Measurements from ENCODE around the gene RTTN. TPM values are rescaled to one million over a fixed set of nuclear protein-coding genes. Genes with fewer than 3 reads are reported as not detected.

The RTTN gene
- total and polyA plus RNA-seq, 2 donors from 2014 or later: 6.3 to 12.3 TPM

- DNase-seq (no peak), FAIRE-seq (no peak)
- peaks cover 0 to 6% (median 4%) of the 10 kb centered on the region in 3 donors for H3K36me3 ChIP-seq (ENCODE audit: control insufficient read depth in 2 of 3, insufficient read depth in 3 of 3, low read length in 3 of 3)
- no peak for TF ChIP-seq CTCF (IDR thresholded peaks at IDR 0.05; ENCODE audit: borderline replicate concordance, extremely low read depth, insufficient read depth)
- no peaks in the 10 kb centered on the region for H3K9me3 ChIP-seq (ENCODE audit: control insufficient read depth in 2 of 3, insufficient read depth in 1 of 3, low read length in 3 of 3)
- no peak overlapping the region for H3K4me3 ChIP-seq (ENCODE audit: low read length in 3 of 3)
- intact Hi-C loops (cut with DNase I): no loop called here
- H3K27ac ChIP-seq (ENCODE audit: low read depth in 2 of 2, low read length in 2 of 2): no peak overlapping the region
- no peak overlapping the region for H3K9ac ChIP-seq (ENCODE audit: low read length in 3 of 3)
- H3K4me1 ChIP-seq (ENCODE audit: control insufficient read depth in 2 of 3, insufficient read depth in 2 of 3, low read depth in 1 of 3, low read length in 3 of 3): no peaks in the 10 kb centered on the region
- H3K27me3 ChIP-seq (ENCODE audit: control insufficient read depth, insufficient read depth, low read length): no peaks in the 10 kb centered on the region
Observed at GRCh38 chr18:70005580-70005979, 199.9 kb downstream of the RTTN start.

- FAIRE-seq (no peak), DNase-seq (no peak)
- H3K27ac ChIP-seq (ENCODE audit: low read depth in 2 of 2, low read length in 2 of 2): no peak overlapping the region
- H3K9ac ChIP-seq (ENCODE audit: low read length in 3 of 3): no peak overlapping the region
- intact Hi-C loops (cut with DNase I): no loop called here
- no peak for TF ChIP-seq CTCF (IDR thresholded peaks at IDR 0.05; ENCODE audit: borderline replicate concordance, extremely low read depth, insufficient read depth)
- no peak overlapping the region for H3K4me3 ChIP-seq (ENCODE audit: low read length in 3 of 3)
- peaks cover 0 to 8% (median 4%) of the 10 kb centered on the region in 3 donors for H3K36me3 ChIP-seq (ENCODE audit: control insufficient read depth in 2 of 3, insufficient read depth in 3 of 3, low read length in 3 of 3)
- H3K27me3 ChIP-seq (ENCODE audit: control insufficient read depth, insufficient read depth, low read length): no peaks in the 10 kb centered on the region
- no peaks in the 10 kb centered on the region for H3K4me1 ChIP-seq (ENCODE audit: control insufficient read depth in 2 of 3, insufficient read depth in 2 of 3, low read depth in 1 of 3, low read length in 3 of 3)
- H3K9me3 ChIP-seq (ENCODE audit: control insufficient read depth in 2 of 3, insufficient read depth in 1 of 3, low read length in 3 of 3): no peaks in the 10 kb centered on the region
Observed at GRCh38 chr18:70004696-70005095, 200.8 kb downstream of the RTTN start.

- Histone ChIP-seq H3K27me3 (ENCODE audit: control insufficient read depth, insufficient read depth, low read length) (no peaks in the 10 kb centered on the region), H3K27ac (ENCODE audit: low read depth in 2 of 2, low read length in 2 of 2) (no peak overlapping the region), H3K9me3 (ENCODE audit: control insufficient read depth in 2 of 3, insufficient read depth in 1 of 3, low read length in 3 of 3) (no peaks in the 10 kb centered on the region), H3K4me3 (ENCODE audit: low read length in 3 of 3) (no peak overlapping the region), H3K36me3 (ENCODE audit: control insufficient read depth in 2 of 3, insufficient read depth in 3 of 3, low read length in 3 of 3) (peaks cover 0 to 6% (median 3%) of the 10 kb centered on the region in 3 donors), H3K9ac (ENCODE audit: low read length in 3 of 3) (no peak overlapping the region), H3K4me1 (ENCODE audit: control insufficient read depth in 2 of 3, insufficient read depth in 2 of 3, low read depth in 1 of 3, low read length in 3 of 3) (no peaks in the 10 kb centered on the region)
- TF ChIP-seq CTCF (IDR thresholded peaks at IDR 0.05; ENCODE audit: borderline replicate concordance, extremely low read depth, insufficient read depth): no peak
- DNase-seq (no peak), FAIRE-seq (no peak)
- intact Hi-C loops (cut with DNase I): no loop called here
Observed at GRCh38 chr18:69999656-70000055, 205.8 kb downstream of the RTTN start.

GRCh38 chr18:69998523-69998987, 206.9 kb downstream of the RTTN start:
- FAIRE-seq: no peak
- Histone ChIP-seq H3K4me1 (ENCODE audit: control insufficient read depth in 2 of 3, insufficient read depth in 2 of 3, low read depth in 1 of 3, low read length in 3 of 3) (no peaks in the 10 kb centered on the region), H3K4me3 (ENCODE audit: low read length in 3 of 3) (no peak overlapping the region), H3K9me3 (ENCODE audit: control insufficient read depth in 2 of 3, insufficient read depth in 1 of 3, low read length in 3 of 3) (no peaks in the 10 kb centered on the region), H3K27ac (ENCODE audit: low read depth in 2 of 2, low read length in 2 of 2) (no peak overlapping the region), H3K9ac (ENCODE audit: low read length in 3 of 3) (no peak overlapping the region), H3K36me3 (ENCODE audit: control insufficient read depth in 2 of 3, insufficient read depth in 3 of 3, low read length in 3 of 3) (peaks cover 0 to 6% (median 0%) of the 10 kb centered on the region in 3 donors), H3K27me3 (ENCODE audit: control insufficient read depth, insufficient read depth, low read length) (no peaks in the 10 kb centered on the region)
- no peak for DNase-seq
- intact Hi-C loops (cut with DNase I): no loop called here
- TF ChIP-seq CTCF (IDR thresholded peaks at IDR 0.05; ENCODE audit: borderline replicate concordance, extremely low read depth, insufficient read depth): no peak

All from kidney (tissue), 14 donors.